ENCODE measurements around the gene MAP1LC3A. TPM values are rescaled to one million over a fixed set of nuclear protein-coding genes. Genes with fewer than 3 reads are reported as not detected.

Gene MAP1LC3A
- total RNA-seq, 1 donor from 2014 or later: 120 TPM

- peak; percentile 32 for DNase-seq (ENCODE audit: low spot score)
- H3K36me3 Mint-ChIP-seq (ENCODE audit: low read depth): peaks cover 2% of the 10 kb centered on the region
- no peak for TF ChIP-seq CTCF (IDR thresholded peaks at IDR 0.05)
- peak overlapping the region; percentile 25 for H3K27ac Mint-ChIP-seq (ENCODE audit: unreplicated experiment)
- no peaks in the 10 kb centered on the region for H3K9me3 Mint-ChIP-seq (ENCODE audit: low read depth)
- H3K4me1 Mint-ChIP-seq (ENCODE audit: low read depth): peaks cover 14% of the 10 kb centered on the region
- no peak overlapping the region for H3K4me3 Mint-ChIP-seq (ENCODE audit: unreplicated experiment)
- H3K27me3 Mint-ChIP-seq (ENCODE audit: low read depth): no peaks in the 10 kb centered on the region
Measured at GRCh38 chr20:34561661-34562060, 3.1 kb downstream of the MAP1LC3A start.

- DNase-seq (ENCODE audit: low spot score): no peak
- Mint-ChIP-seq H3K27ac (ENCODE audit: unreplicated experiment) (no peak overlapping the region), H3K4me3 (ENCODE audit: unreplicated experiment) (no peak overlapping the region), H3K4me1 (ENCODE audit: low read depth) (peaks cover 12% of the 10 kb centered on the region), H3K27me3 (ENCODE audit: low read depth) (no peaks in the 10 kb centered on the region), H3K36me3 (ENCODE audit: low read depth) (peaks cover 3% of the 10 kb centered on the region), H3K9me3 (ENCODE audit: low read depth) (no peaks in the 10 kb centered on the region)
- TF ChIP-seq CTCF (IDR thresholded peaks at IDR 0.05): peak; percentile 74
Measured at GRCh38 chr20:34562641-34563040, 4.1 kb downstream of the MAP1LC3A start.

GRCh38 chr20:34564833-34565232 is 6.3 kb downstream of the MAP1LC3A start:
- no peak overlapping the region for H3K27ac Mint-ChIP-seq (ENCODE audit: unreplicated experiment)
- no peaks in the 10 kb centered on the region for H3K27me3 Mint-ChIP-seq (ENCODE audit: low read depth)
- DNase-seq (ENCODE audit: low spot score): no peak
- H3K9me3 Mint-ChIP-seq (ENCODE audit: low read depth): no peaks in the 10 kb centered on the region
- no peak for TF ChIP-seq CTCF (IDR thresholded peaks at IDR 0.05)
- H3K4me3 Mint-ChIP-seq (ENCODE audit: unreplicated experiment): no peak overlapping the region
- no peaks in the 10 kb centered on the region for H3K4me1 Mint-ChIP-seq (ENCODE audit: low read depth)
- peaks cover 7% of the 10 kb centered on the region for H3K36me3 Mint-ChIP-seq (ENCODE audit: low read depth)

- H3K9me3 Mint-ChIP-seq (ENCODE audit: low read depth): no peaks in the 10 kb centered on the region
- H3K36me3 Mint-ChIP-seq (ENCODE audit: low read depth): peaks cover 10% of the 10 kb centered on the region
Measured at GRCh38 chr20:34566978-34567891, 8.7 kb downstream of the MAP1LC3A start.

More at GRCh38 chr20:34566978-34567891, 8.7 kb downstream of the MAP1LC3A start:
- Mint-ChIP-seq H3K27me3 (ENCODE audit: low read depth) (no peaks in the 10 kb centered on the region), H3K4me3 (ENCODE audit: unreplicated experiment) (no peak overlapping the region), H3K27ac (ENCODE audit: unreplicated experiment) (no peak overlapping the region), H3K4me1 (ENCODE audit: low read depth) (no peaks in the 10 kb centered on the region)
- TF ChIP-seq CTCF (IDR thresholded peaks at IDR 0.05): no peak
- DNase-seq (ENCODE audit: low spot score): no peak
